Hepatocyte (in vitro differentiated cells): ENCODE data around the gene LONP2. TPM values are rescaled to one million over a fixed set of nuclear protein-coding genes. Genes with fewer than 3 reads are reported as not detected.
A peak's percentile ranks its signal among the peaks of the same experiment; 100 is the strongest.

Source experiments
- DNase-seq: peaks from one replicate; pipeline ENCODE4 v3.0.0-alpha.2; 2016; ENCODE audit warnings: low spot score
- H2AFZ ChIP-seq: fragments of 200-600 bp; sonication (generic); 2 replicates; pipeline ENCODE4 v1.6.0; 2016; ENCODE audit warnings: antibody characterized with exemption, mild to moderate bottlenecking
- H3K27ac ChIP-seq: fragments of 200-600 bp; sonication (generic); 2 replicates; pipeline ENCODE4 v1.5.1; 2016; ENCODE audit warnings: mild to moderate bottlenecking
- H3K27me3 ChIP-seq: fragments of 200-600 bp; sonication (generic); 2 replicates; pipeline ENCODE4 v1.6.1; 2016
- H3K36me3 ChIP-seq: fragments of 200-600 bp; sonication (generic); replicated peaks from 2 replicates; pipeline ENCODE4 v1.5.1; 2016; ENCODE audit warnings: low read depth; ENCODE audit not compliant: insufficient read depth
- H3K4me1 ChIP-seq: fragments of 200-600 bp; sonication (generic); 2 replicates; pipeline ENCODE4 v1.5.1; 2016; ENCODE audit warnings: mild to moderate bottlenecking, moderate library complexity; ENCODE audit not compliant: insufficient read depth
- H3K4me2 ChIP-seq: fragments of 200-600 bp; sonication (generic); 2 replicates; pipeline ENCODE4 v1.6.0; 2016
- H3K4me3 ChIP-seq: fragments of 200-600 bp; sonication (generic); 2 replicates; pipeline ENCODE4 v1.5.1; 2016; ENCODE audit warnings: mild to moderate bottlenecking
- H3K79me2 ChIP-seq: fragments of 200-600 bp; sonication (generic); 2 replicates; pipeline ENCODE4 v1.6.0; 2017; ENCODE audit warnings: mild to moderate bottlenecking
- H3K9me2 ChIP-seq: fragments of 200-600 bp; sonication (generic); replicated peaks from 2 replicates; pipeline ENCODE4 v1.6.0; 2017; ENCODE audit warnings: mild to moderate bottlenecking; ENCODE audit not compliant: insufficient read depth
- H3K9me3 ChIP-seq: fragments of 200-600 bp; sonication (generic); 2 replicates; pipeline ENCODE4 v1.5.1; 2016; ENCODE audit warnings: low read depth, mild to moderate bottlenecking
- H4K20me1 ChIP-seq: fragments of 200-600 bp; sonication (generic); 2 replicates; pipeline ENCODE4 v1.6.0; 2016; ENCODE audit warnings: mild to moderate bottlenecking; ENCODE audit not compliant: insufficient read depth, poor library complexity, severe bottlenecking
- CTCF ChIP-seq: fragments of 200-600 bp; sonication (generic); IDR thresholded peaks from 2 replicates; pipeline ENCODE4 v1.5.1; 2016; ENCODE audit warnings: antibody characterized with exemption, mild to moderate bottlenecking; ENCODE audit not compliant: poor library complexity
- EZH2 ChIP-seq: fragments of 200-600 bp; sonication (generic); IDR thresholded peaks from 2 replicates; pipeline ENCODE4 v1.6.1; 2016; ENCODE audit warnings: antibody characterized with exemption, mild to moderate bottlenecking, borderline replicate concordance
- EZH2phosphoT487 ChIP-seq: fragments of 200-600 bp; sonication (generic); IDR thresholded peaks from one replicate; pipeline ENCODE4 v1.6.1; 2018; ENCODE audit warnings: antibody characterized with exemption, mild to moderate bottlenecking, low read depth, moderate library complexity; ENCODE audit not compliant: unreplicated experiment, severe bottlenecking
- WGBS: methylation state at CpG from one replicate; pipeline ENCODE4 v1.1.6; 2016; ENCODE audit warnings: low lambda C conversion rate; ENCODE audit errors: missing lambda C conversion rate; 5-methylcytosine and 5-hydroxymethylcytosine counted together
- polyA plus RNA-seq: library from polyadenylated mRNA; unstranded; fragments of >200 nt; fragmentation: Nextera tagmentation; extraction: Ambion mirVana; gene quantifications from 2 replicates; pipeline ENCODE4 v1.2.1, GENCODE V29; 2016
- total RNA-seq: library from RNA; depleted of rRNA; stranded (reverse); fragments of >200 nt; gene quantifications from 2 replicates; pipeline ENCODE4 v1.2.3, GENCODE V29; 2014

LONP2 gene
- total and polyA plus RNA-seq, 2 experiments from 2014 or later = 30.1 to 56.8 TPM

- Histone ChIP-seq H3K9me2 (no peaks in the 10 kb centered on the region), H3K4me2 (no peak overlapping the region), H4K20me1 (no peaks in the 10 kb centered on the region), H3K36me3 (no peaks in the 10 kb centered on the region), H3K4me3 (no peak overlapping the region), H3K27me3 (no peaks in the 10 kb centered on the region), H3K9me3 (no peaks in the 10 kb centered on the region), H2AFZ (no peak overlapping the region), H3K27ac (no peak overlapping the region), H3K79me2 (peaks cover 5% of the 10 kb centered on the region), H3K4me1 (no peaks in the 10 kb centered on the region)
- 97% methylated on average over 9 of the region's 9 CpGs for whole genome bisulfite sequencing
- no peak for DNase-seq
- TF ChIP-seq EZH2 (no peak), CTCF (no peak), EZH2phosphoT487 (no peak)
Measured at GRCh38 chr16:48334325-48334724, 90.2 kb downstream of the LONP2 start.

- Histone ChIP-seq H3K4me1 (no peaks in the 10 kb centered on the region), H3K79me2 (peaks cover 5% of the 10 kb centered on the region), H3K9me2 (no peaks in the 10 kb centered on the region), H3K27me3 (no peaks in the 10 kb centered on the region), H3K27ac (peak overlapping the region; percentile 83), H3K4me2 (peak overlapping the region; percentile 21), H3K4me3 (no peak overlapping the region), H3K36me3 (no peaks in the 10 kb centered on the region), H4K20me1 (no peaks in the 10 kb centered on the region), H2AFZ (no peak overlapping the region), H3K9me3 (no peaks in the 10 kb centered on the region)
- peak; percentile 8 for DNase-seq
- TF ChIP-seq EZH2 = no peak
- no peak for TF ChIP-seq EZH2phosphoT487
- no peak for TF ChIP-seq CTCF
- 64% methylated on average over 3 of the region's 3 CpGs for whole genome bisulfite sequencing
Measured at GRCh38 chr16:48335961-48336360, 91.9 kb downstream of the LONP2 start.

GRCh38 chr16:48340054-48340453 is 96.0 kb downstream of the LONP2 start:
- WGBS = 89% methylated on average over 1 of the region's 1 CpG
- Histone ChIP-seq H3K4me3 (no peak overlapping the region), H3K27ac (no peak overlapping the region), H2AFZ (no peak overlapping the region), H3K79me2 (peaks cover 5% of the 10 kb centered on the region), H3K27me3 (no peaks in the 10 kb centered on the region), H3K36me3 (no peaks in the 10 kb centered on the region), H4K20me1 (no peaks in the 10 kb centered on the region), H3K4me2 (no peak overlapping the region), H3K9me3 (no peaks in the 10 kb centered on the region), H3K4me1 (no peaks in the 10 kb centered on the region), H3K9me2 (no peaks in the 10 kb centered on the region)
- TF ChIP-seq EZH2 (no peak), CTCF (no peak), EZH2phosphoT487 (no peak)
- no peak for DNase-seq

GRCh38 chr16:48342591-48342990 is 98.5 kb downstream of the LONP2 start:
- no peaks in the 10 kb centered on the region for H3K9me2 ChIP-seq
- H3K4me2 ChIP-seq = no peak overlapping the region
- H4K20me1 ChIP-seq = no peaks in the 10 kb centered on the region
- 95% methylated on average over 2 of the region's 2 CpGs for WGBS
- H3K4me3 ChIP-seq = no peak overlapping the region
- TF ChIP-seq EZH2 (no peak), EZH2phosphoT487 (no peak), CTCF (no peak)
- H3K27ac ChIP-seq = no peak overlapping the region
- H3K4me1 ChIP-seq = no peaks in the 10 kb centered on the region
- H3K9me3 ChIP-seq = no peaks in the 10 kb centered on the region
- no peaks in the 10 kb centered on the region for H3K36me3 ChIP-seq
- H3K27me3 ChIP-seq = no peaks in the 10 kb centered on the region
- DNase-seq = no peak
- H3K79me2 ChIP-seq = peaks cover under 1% of the 10 kb centered on the region
- H2AFZ ChIP-seq = no peak overlapping the region
